H9 (cell line): ENCODE data around the gene ZNF526. TPM values are rescaled to one million over a fixed set of nuclear protein-coding genes. Genes with fewer than 3 reads are reported as not detected.

Experiments used
- DNase-seq: peaks from one replicate; pipeline ENCODE4 v3.0.0-alpha.2; 2017
- H2AFZ ChIP-seq: one replicate; pipeline ENCODE4 v1.6.1; 2013; ENCODE audit warnings: mild to moderate bottlenecking, low read length, control low read depth, moderate library complexity
- H2AK5ac ChIP-seq: 2 replicates; pipeline ENCODE4 v1.6.1; 2013; ENCODE audit warnings: low read length, control low read depth, mixed read lengths; ENCODE audit not compliant: insufficient read length
- H2BK120ac ChIP-seq: one replicate; pipeline ENCODE4 v1.6.1; 2013; ENCODE audit warnings: low read depth, mild to moderate bottlenecking, low read length, control low read depth, inconsistent platforms; ENCODE audit not compliant: poor library complexity, severe bottlenecking
- H2BK12ac ChIP-seq: 2 replicates; pipeline ENCODE4 v1.6.1; 2013; ENCODE audit warnings: low read length, control low read depth, mixed read lengths, low read depth; ENCODE audit not compliant: insufficient read length
- H2BK15ac ChIP-seq: 2 replicates; pipeline ENCODE4 v1.6.1; 2013; ENCODE audit warnings: low read depth, low read length, control low read depth
- H2BK20ac ChIP-seq: one replicate; pipeline ENCODE4 v1.6.1; 2013; ENCODE audit warnings: low read depth, mild to moderate bottlenecking, low read length, control low read depth, inconsistent platforms; ENCODE audit not compliant: poor library complexity, severe bottlenecking
- H2BK5ac ChIP-seq: 2 replicates; pipeline ENCODE4 v1.6.1; 2013; ENCODE audit warnings: low read length, control low read depth, mixed read lengths; ENCODE audit not compliant: insufficient read length
- H3K14ac ChIP-seq: 2 replicates; pipeline ENCODE4 v1.6.1; 2013; ENCODE audit warnings: low read length, control low read depth; ENCODE audit not compliant: insufficient read depth
- H3K18ac ChIP-seq: 2 replicates; pipeline ENCODE4 v1.6.1; 2013; ENCODE audit warnings: low read depth, mild to moderate bottlenecking, mixed read lengths, low read length, control low read depth; ENCODE audit not compliant: insufficient read length
- H3K23ac ChIP-seq: 2 replicates; pipeline ENCODE4 v1.6.1; 2013; ENCODE audit warnings: low read length, control low read depth, mixed read lengths, low read depth; ENCODE audit not compliant: insufficient read length
- H3K23me2 ChIP-seq: 2 replicates; pipeline ENCODE4 v1.6.1; 2013; ENCODE audit warnings: low read depth, mild to moderate bottlenecking, mixed read lengths, low read length, control low read depth; ENCODE audit not compliant: insufficient read length, poor library complexity, severe bottlenecking
- H3K27ac ChIP-seq: 2 replicates; pipeline ENCODE4 v1.5.1; 2013; ENCODE audit warnings: low read length, control low read depth, mixed read lengths, low read depth; ENCODE audit not compliant: insufficient read length
- H3K27me3 ChIP-seq: 2 replicates; pipeline ENCODE4 v1.6.1; 2013; ENCODE audit warnings: low read length, control low read depth, inconsistent platforms; ENCODE audit not compliant: insufficient read depth
- H3K4ac ChIP-seq: 2 replicates; pipeline ENCODE4 v1.6.1; 2013; ENCODE audit warnings: low read depth, mild to moderate bottlenecking, control low read depth, inconsistent platforms, low read length, moderate library complexity
- H3K4me1 ChIP-seq: 2 replicates; pipeline ENCODE4 v1.6.1; 2013; ENCODE audit warnings: low read length, control low read depth, inconsistent platforms; ENCODE audit not compliant: insufficient read depth
- H3K4me2 ChIP-seq: 2 replicates; pipeline ENCODE4 v1.6.1; 2013; ENCODE audit warnings: low read length, control low read depth, mixed read lengths; ENCODE audit not compliant: insufficient read length, insufficient read depth
- H3K56ac ChIP-seq: 2 replicates; pipeline ENCODE4 v1.6.1; 2013; ENCODE audit warnings: low read depth, mild to moderate bottlenecking, mixed read lengths, low read length, control low read depth; ENCODE audit not compliant: insufficient read length
- H3K79me1 ChIP-seq: 2 replicates; pipeline ENCODE4 v1.6.1; 2013; ENCODE audit warnings: low read depth, mild to moderate bottlenecking, moderate library complexity, low read length, control low read depth, inconsistent platforms; ENCODE audit not compliant: insufficient read depth, poor library complexity, severe bottlenecking
- H3K79me2 ChIP-seq: 2 replicates; pipeline ENCODE4 v1.6.1; 2013; ENCODE audit warnings: low read length, control low read depth, inconsistent platforms; ENCODE audit not compliant: insufficient read depth
- H3K9ac ChIP-seq: 2 replicates; pipeline ENCODE4 v1.6.1; 2013; ENCODE audit warnings: low read length, control low read depth, mixed read lengths; ENCODE audit not compliant: insufficient read length; ENCODE audit errors: extremely low read depth
- H3K9me3 ChIP-seq: one replicate; pipeline ENCODE4 v1.6.1; 2013; ENCODE audit warnings: low read depth, low read length, inconsistent platforms; ENCODE audit not compliant: control insufficient read depth
- H3T11ph ChIP-seq: one replicate; pipeline ENCODE4 v1.6.1; 2013; ENCODE audit warnings: mild to moderate bottlenecking, low read length, control low read depth, inconsistent platforms
- H4K20me1 ChIP-seq: one replicate; pipeline ENCODE4 v1.6.1; 2013; ENCODE audit not compliant: control insufficient read depth, insufficient read length, insufficient read depth
- H4K5ac ChIP-seq: 2 replicates; pipeline ENCODE4 v1.6.1; 2013; ENCODE audit warnings: low read depth, mild to moderate bottlenecking, mixed read lengths, low read length, control low read depth; ENCODE audit not compliant: insufficient read length
- H4K8ac ChIP-seq: replicated peaks from 2 replicates; pipeline ENCODE4 v1.6.1; 2013; ENCODE audit warnings: low read length, control low read depth, mixed read lengths, low read depth; ENCODE audit not compliant: insufficient read length
- H4K91ac ChIP-seq: 2 replicates; pipeline ENCODE4 v1.6.1; 2013; ENCODE audit warnings: low read depth, mild to moderate bottlenecking, moderate library complexity, mixed read lengths, low read length, control low read depth; ENCODE audit not compliant: insufficient read length
- H3K27ac Mint-ChIP-seq, 3 experiments: 2 replicates in 2 of 3; 3 replicates in 1 of 3; pipeline ENCODE4 v1.8.0; 2020 to 2021; ENCODE audit warnings: mixed read lengths in 3 of 3, mild to moderate bottlenecking in 1 of 3, moderate library complexity in 1 of 3
- H3K27me3 Mint-ChIP-seq: 2 replicates; pipeline ENCODE4 v1.8.0; 2021; ENCODE audit warnings: low read depth, mild to moderate bottlenecking, moderate library complexity, mixed read lengths
- H3K36me3 Mint-ChIP-seq, 3 experiments: 2 replicates in 2 of 3; 3 replicates in 1 of 3; pipeline ENCODE4 v1.8.0; 2020 to 2021; ENCODE audit warnings: low read depth in 3 of 3, mixed read lengths in 3 of 3; ENCODE audit not compliant: insufficient read depth in 1 of 3
- H3K4me1 Mint-ChIP-seq, 2 experiments: 2 replicates each; pipeline ENCODE4 v1.8.0; 2020; ENCODE audit warnings: mixed read lengths in 2 of 2
- H3K4me3 Mint-ChIP-seq, 2 experiments: 2 replicates in 1 of 2; 3 replicates in 1 of 2; pipeline ENCODE4 v1.8.0; 2020 to 2021; ENCODE audit warnings: mild to moderate bottlenecking in 2 of 2, mixed read lengths in 2 of 2, moderate library complexity in 1 of 2
- H3K9me3 Mint-ChIP-seq, 2 experiments: 2 replicates in 1 of 2; 3 replicates in 1 of 2; pipeline ENCODE4 v1.8.0; 2020; ENCODE audit warnings: mild to moderate bottlenecking in 2 of 2, mixed read lengths in 2 of 2, moderate library complexity in 1 of 2
- CTCF ChIP-seq: fragments of 200-600 bp; sonication (generic); conservative IDR thresholded peaks from 3 replicates; pipeline ENCODE4 v1.8.0; 2021; ENCODE audit warnings: antibody characterized with exemption, mild to moderate bottlenecking
- WGBS: extraction: QIAGEN DNeasy Blood & Tissue Kit; methylation state at CpG from one replicate; pipeline ENCODE4 v1.1.7; 2013; ENCODE audit warnings: missing lambda C conversion rate, low lambda C conversion rate, mixed read lengths; ENCODE audit not compliant: insufficient read length; ENCODE audit errors: extremely low coverage; 5-methylcytosine and 5-hydroxymethylcytosine counted together
- total RNA-seq: library from RNA; stranded (reverse); gene quantifications from 2 replicates; pipeline ENCODE4 v1.2.1, GENCODE V29; 2021

The ZNF526 gene
- total RNA-seq, 1 experiment from 2014 or later: 20.5 TPM

- H3K27ac ChIP-seq: no peak overlapping the region
- H3K79me2 ChIP-seq: no peaks in the 10 kb centered on the region
- H3K36me3 Mint-ChIP-seq: peaks cover 44 to 88% (median 87%) of the 10 kb centered on the region in 3 experiments
- H3K56ac ChIP-seq: no peak overlapping the region
- H2BK5ac ChIP-seq: no peak overlapping the region
- H3K27me3 ChIP-seq: no peaks in the 10 kb centered on the region
- H4K8ac ChIP-seq: no peak overlapping the region
- no peak overlapping the region for H2BK15ac ChIP-seq
- no peaks in the 10 kb centered on the region; the same call in 1 of the 2 replicates for H3K27me3 Mint-ChIP-seq
- no peaks in the 10 kb centered on the region for H3K23me2 ChIP-seq
- H2AK5ac ChIP-seq: no peak overlapping the region
- H3T11ph ChIP-seq: no peak overlapping the region
- no peak overlapping the region for H3K9ac ChIP-seq
- H3K4me3 Mint-ChIP-seq: no peak overlapping the region
- H3K9me3 ChIP-seq: no peaks in the 10 kb centered on the region
- no peak overlapping the region; the same call in 1 of the 2 replicates for H3K14ac ChIP-seq
- H2BK12ac ChIP-seq: no peak overlapping the region
- no peak overlapping the region for H3K4me2 ChIP-seq
- H2AFZ ChIP-seq: no peak overlapping the region
- H3K4me1 Mint-ChIP-seq: peaks cover 0 to 6% of the 10 kb centered on the region in 2 experiments; a peak in 1 of 4 replicates
- no peak overlapping the region for H3K18ac ChIP-seq
- H3K9me3 Mint-ChIP-seq: no peaks in the 10 kb centered on the region
- H3K4ac ChIP-seq: no peak overlapping the region
- no peak for DNase-seq
- H4K5ac ChIP-seq: no peak overlapping the region
- no peak overlapping the region for H4K91ac ChIP-seq
- TF ChIP-seq CTCF: no peak
- H3K23ac ChIP-seq: no peak overlapping the region
- no CpG with 5 or more reads among the region's 10 CpGs for WGBS
- H2BK120ac ChIP-seq: no peak overlapping the region
- no peaks in the 10 kb centered on the region for H3K79me1 ChIP-seq
- H3K4me1 ChIP-seq: no peaks in the 10 kb centered on the region
- no peak overlapping the region for H2BK20ac ChIP-seq
- H3K27ac Mint-ChIP-seq: no peak overlapping the region
- no peaks in the 10 kb centered on the region for H4K20me1 ChIP-seq
These were observed 12.3 kb downstream of the ZNF526 start for GRCh38 chr19:42232435-42232834.
